Measurements from ENCODE around the gene TLL2. TPM values are rescaled to one million over a fixed set of nuclear protein-coding genes. Genes with fewer than 3 reads are reported as not detected.
"Not testable (repeated sequence)": the region's sequence is repeated elsewhere in the genome, so short reads cannot be mapped to it uniquely, and the experiment has no call there.

The TLL2 gene
- total RNA-seq (2014; rRNA removed; shearing (Covaris generic); ENCODE audit: low replicate concordance) = not detected in 2 replicates

GRCh38 chr10:96513698-96514561 is at the start of gene TLL2:
Gene TLL2 (minus strand): TSS chr10:96513926. CDS start chr10:96513685, 241 bp downstream.
- Histone ChIP-seq H3K4me3 (peak within 1 kb of the TSS; percentile 44), H3K36me3 (no peaks in the 10 kb centered on the region), H3K27me3 (peaks cover 2% of the 10 kb centered on the region; the same call in 1 of the 2 replicates), H3K9me3 (no peaks in the 10 kb centered on the region)
- DNase-seq = peak; percentile 90

- DNase-seq = no peak
- H3K4me3 ChIP-seq = no peak overlapping the region
- no peaks in the 10 kb centered on the region for H3K9me3 ChIP-seq
- H3K27me3 ChIP-seq = no peaks in the 10 kb centered on the region
- peaks cover 36% of the 10 kb centered on the region for H3K36me3 ChIP-seq
Measured at GRCh38 chr10:96560966-96561887, 47.5 kb upstream of the TLL2 start.

- DNase-seq = no peak
- no peaks in the 10 kb centered on the region for H3K27me3 ChIP-seq
- no peak overlapping the region for H3K4me3 ChIP-seq
- no peaks in the 10 kb centered on the region for H3K9me3 ChIP-seq
- peaks cover 38% of the 10 kb centered on the region for H3K36me3 ChIP-seq
Measured at GRCh38 chr10:96560489-96560888, 46.8 kb upstream of the TLL2 start.

GRCh38 chr10:96556003-96556402 is 42.3 kb upstream of the TLL2 start:
- no peak for DNase-seq
- Histone ChIP-seq H3K36me3 (peaks cover 47% of the 10 kb centered on the region), H3K27me3 (no peaks in the 10 kb centered on the region), H3K9me3 (no peaks in the 10 kb centered on the region), H3K4me3 (no peak overlapping the region)

GRCh38 chr10:96555330-96555729 is 41.6 kb upstream of the TLL2 start:
- peaks cover 52% of the 10 kb centered on the region for H3K36me3 ChIP-seq
- H3K27me3 ChIP-seq = no peaks in the 10 kb centered on the region
- H3K4me3 ChIP-seq = no peak overlapping the region
- DNase-seq = no peak
- H3K9me3 ChIP-seq = no peaks in the 10 kb centered on the region

GRCh38 chr10:96548589-96548988 is 34.9 kb upstream of the TLL2 start:
- no peaks in the 10 kb centered on the region for H3K9me3 ChIP-seq
- H3K36me3 ChIP-seq = peaks cover 76% of the 10 kb centered on the region
- no peaks in the 10 kb centered on the region for H3K27me3 ChIP-seq
- H3K4me3 ChIP-seq = no peak overlapping the region
- no peak for DNase-seq

GRCh38 chr10:96545558-96545957 is 31.8 kb upstream of the TLL2 start:
- not testable (repeated sequence) for H3K9me3 ChIP-seq, DNase-seq, H3K4me3 ChIP-seq, H3K27me3 ChIP-seq
- H3K36me3 ChIP-seq = peaks cover 75% of the 10 kb centered on the region

- no peaks in the 10 kb centered on the region for H3K27me3 ChIP-seq
- no peaks in the 10 kb centered on the region for H3K9me3 ChIP-seq
- H3K36me3 ChIP-seq = peaks cover 66% of the 10 kb centered on the region
- no peak for DNase-seq
- H3K4me3 ChIP-seq = no peak overlapping the region
Measured at GRCh38 chr10:96541921-96542320, 28.2 kb upstream of the TLL2 start.

- H3K4me3 ChIP-seq = no peak overlapping the region
- peaks cover 51% of the 10 kb centered on the region for H3K36me3 ChIP-seq
- no peaks in the 10 kb centered on the region for H3K9me3 ChIP-seq
- no peak for DNase-seq
- H3K27me3 ChIP-seq = no peaks in the 10 kb centered on the region
Measured at GRCh38 chr10:96540240-96540639, 26.5 kb upstream of the TLL2 start.

- Histone ChIP-seq H3K27me3 (no peaks in the 10 kb centered on the region), H3K36me3 (peaks cover 47% of the 10 kb centered on the region), H3K9me3 (no peaks in the 10 kb centered on the region), H3K4me3 (no peak overlapping the region)
- no peak for DNase-seq
Measured at GRCh38 chr10:96538683-96539082, 25.0 kb upstream of the TLL2 start.

- Histone ChIP-seq H3K36me3 (peaks cover 50% of the 10 kb centered on the region), H3K9me3 (no peaks in the 10 kb centered on the region), H3K27me3 (no peaks in the 10 kb centered on the region), H3K4me3 (no peak overlapping the region)
- DNase-seq = no peak
Measured at GRCh38 chr10:96536129-96536528, 22.4 kb upstream of the TLL2 start.

- no peaks in the 10 kb centered on the region for H3K9me3 ChIP-seq
- no peaks in the 10 kb centered on the region for H3K27me3 ChIP-seq
- peaks cover 62% of the 10 kb centered on the region for H3K36me3 ChIP-seq
- H3K4me3 ChIP-seq = no peak overlapping the region
- DNase-seq = no peak
Measured at GRCh38 chr10:96532523-96532922, 18.8 kb upstream of the TLL2 start.

- no peaks in the 10 kb centered on the region for H3K9me3 ChIP-seq
- H3K27me3 ChIP-seq = no peaks in the 10 kb centered on the region
- peaks cover 83% of the 10 kb centered on the region for H3K36me3 ChIP-seq
- H3K4me3 ChIP-seq = no peak overlapping the region
- no peak for DNase-seq
Measured at GRCh38 chr10:96529634-96530279, 16.0 kb upstream of the TLL2 start.

- no peak overlapping the region for H3K4me3 ChIP-seq
- H3K27me3 ChIP-seq = no peaks in the 10 kb centered on the region
- DNase-seq = no peak
- H3K9me3 ChIP-seq = no peaks in the 10 kb centered on the region
- peaks cover 76% of the 10 kb centered on the region for H3K36me3 ChIP-seq
Measured at GRCh38 chr10:96524741-96525140, 11.0 kb upstream of the TLL2 start.

- H3K27me3 ChIP-seq = peaks cover 2% of the 10 kb centered on the region; the same call in 1 of the 2 replicates
- H3K36me3 ChIP-seq = peaks cover 24% of the 10 kb centered on the region
- no peaks in the 10 kb centered on the region for H3K9me3 ChIP-seq
- no peak overlapping the region for H3K4me3 ChIP-seq
- no peak for DNase-seq
Measured at GRCh38 chr10:96517284-96517683, 3.6 kb upstream of the TLL2 start.

- H3K9me3 ChIP-seq = no peaks in the 10 kb centered on the region
- peaks cover 2% of the 10 kb centered on the region; the same call in 1 of the 2 replicates for H3K27me3 ChIP-seq
- H3K4me3 ChIP-seq = no peak overlapping the region
- H3K36me3 ChIP-seq = peaks cover 14% of the 10 kb centered on the region
- no peak for DNase-seq
Measured at GRCh38 chr10:96516337-96516736, 2.6 kb upstream of the TLL2 start.

- Histone ChIP-seq H3K36me3 (no peaks in the 10 kb centered on the region), H3K27me3 (peaks cover 2% of the 10 kb centered on the region; the same call in 1 of the 2 replicates), H3K4me3 (peak overlapping the region; percentile 44), H3K9me3 (no peaks in the 10 kb centered on the region)
- DNase-seq = no peak
Measured at GRCh38 chr10:96513305-96513697, 425 bp downstream of the TLL2 start.
